Activated CD8-positive, alpha-beta T cell treated with anti-CD3 and anti-CD28 coated beads for 36 hours (primary cell): ENCODE results near the gene ZFP57. TPM values are rescaled to one million over a fixed set of nuclear protein-coding genes. Genes with fewer than 3 reads are reported as not detected.

Experiments used
- ATAC-seq: fragments of 200-7000 bp; cut with Tn5 transposase; one replicate; pipeline ENCODE4 v1.10.0; 2021; ENCODE audit warnings: mild to moderate bottlenecking, moderate library complexity
- CTCF ChIA-PET: fragments of 350-600 bp; sonication (Branson Sonifier 250); formaldehyde crosslinking; loops from one replicate; lab custom pipeline; 2021; ENCODE audit warnings: antibody characterized with exemption; lab: Charles Lee
- POLR2A ChIA-PET: fragments of 350-600 bp; sonication (Branson Sonifier 250); formaldehyde crosslinking; loops from one replicate; lab custom pipeline; 2021; ENCODE audit warnings: antibody characterized with exemption; lab: Charles Lee
- DNase-seq: peaks from one replicate; pipeline ENCODE4 v3.0.0-alpha.2; 2020
- H3K27ac Mint-ChIP-seq: one replicate; pipeline ENCODE4 v1.8.0; 2021; ENCODE audit warnings: mild to moderate bottlenecking, mixed read lengths
- H3K27me3 Mint-ChIP-seq: one replicate; pipeline ENCODE4 v1.8.0; 2021; ENCODE audit warnings: mixed read lengths
- H3K36me3 Mint-ChIP-seq: one replicate; pipeline ENCODE4 v1.8.0; 2021; ENCODE audit warnings: low read depth, mixed read lengths
- H3K4me1 Mint-ChIP-seq: one replicate; pipeline ENCODE4 v1.8.0; 2021; ENCODE audit warnings: low read depth, mixed read lengths
- H3K4me3 Mint-ChIP-seq: one replicate; pipeline ENCODE4 v1.8.0; 2021; ENCODE audit warnings: mild to moderate bottlenecking, moderate library complexity, mixed read lengths
- H3K9me3 Mint-ChIP-seq: one replicate; pipeline ENCODE4 v1.8.0; 2021; ENCODE audit warnings: mixed read lengths
- intact Hi-C: fragments of 100-400 bp; cut with micrococcal nuclease; formaldehyde crosslinking; loops from one replicate; pipeline ENCODE4 v1.10.0; 2022
- total RNA-seq, 2 experiments: library from RNA; stranded (reverse); gene quantifications; one replicate each; pipeline ENCODE4 v1.2.3, GENCODE V29; 2021
- TF ChIP-seq, protein P1 (sequence below): fragments of 200-600 bp; IDR thresholded peaks from one replicate; pipeline ENCODE4 v1.8.0; 2022; ENCODE audit warnings: antibody characterized with exemption, mild to moderate bottlenecking

Gene ZFP57
- total RNA-seq, 2 experiments from 2014 or later = not detected

DNA sequence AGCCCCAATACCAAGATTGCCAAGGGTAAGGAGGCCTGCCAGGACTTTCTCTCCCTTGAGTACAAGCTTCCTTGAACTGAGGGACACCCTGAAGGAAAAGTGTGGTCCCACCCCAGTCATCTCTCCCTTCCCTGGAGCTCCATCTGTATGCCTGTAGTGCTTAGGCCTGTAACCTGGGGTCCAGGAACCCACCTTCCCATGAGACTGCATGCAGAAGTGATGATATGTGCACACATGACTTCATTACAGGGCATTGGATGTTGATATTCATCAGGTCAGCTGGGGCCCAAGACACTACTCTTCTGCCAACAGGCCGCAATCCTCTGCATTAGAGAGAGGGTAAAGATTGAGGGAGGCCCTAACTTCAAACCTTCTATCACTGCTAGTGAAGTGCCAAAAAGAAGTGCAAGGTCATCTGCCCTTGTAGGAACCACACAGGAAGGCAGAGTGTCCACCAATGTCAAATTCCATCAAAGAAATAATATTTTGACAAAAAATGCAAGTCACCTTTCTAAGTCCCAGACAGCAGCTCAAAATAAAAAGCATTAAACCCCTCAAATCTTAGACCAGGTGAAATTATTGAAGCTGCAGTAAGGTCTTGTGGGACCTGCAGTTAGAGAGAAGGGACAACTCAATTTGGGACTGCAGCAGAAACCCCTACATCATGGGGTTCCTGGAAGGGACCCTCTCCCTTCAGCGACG, 47.4 kb upstream of the ZFP57 start:
- POLR2A ChIA-PET = interaction anchor here (0.8 to 3.7 kb wide), 4 partner anchors 11 to 24 kb away, joined by 3 to 15 read pairs (median 7); no protein-coding TSS in a partner anchor
- peaks cover 67% of the 10 kb centered on the region for H3K4me1 Mint-ChIP-seq

DNA sequence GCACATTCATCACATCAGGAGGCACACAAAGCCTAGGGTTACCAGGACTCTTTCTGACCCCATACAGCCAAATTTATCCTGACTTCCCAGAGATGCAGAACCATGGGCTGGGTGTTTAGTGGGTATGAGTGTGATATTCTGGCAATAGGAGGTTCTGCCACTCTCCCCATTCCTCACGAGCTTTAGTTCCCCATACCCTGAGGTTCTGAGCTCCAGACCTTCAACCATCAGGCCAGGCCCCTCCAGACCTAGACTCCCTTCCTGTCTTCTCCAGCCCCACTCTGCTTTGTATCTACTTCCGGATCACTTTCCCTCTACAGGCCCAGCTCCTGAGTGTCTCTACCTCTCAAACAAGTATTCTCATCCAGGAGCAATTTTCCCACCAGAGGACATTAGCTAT, 46.7 kb upstream of the ZFP57 start:
- Mint-ChIP-seq H3K36me3 (peaks cover 48% of the 10 kb centered on the region), H3K9me3 (no peaks in the 10 kb centered on the region), H3K4me3 (no peak overlapping the region), H3K27ac (peak overlapping the region; percentile 67), H3K4me1 (peaks cover 67% of the 10 kb centered on the region), H3K27me3 (no peaks in the 10 kb centered on the region)
- no peak for ATAC-seq
- no peak for DNase-seq
- TF ChIP-seq, protein P1, sequence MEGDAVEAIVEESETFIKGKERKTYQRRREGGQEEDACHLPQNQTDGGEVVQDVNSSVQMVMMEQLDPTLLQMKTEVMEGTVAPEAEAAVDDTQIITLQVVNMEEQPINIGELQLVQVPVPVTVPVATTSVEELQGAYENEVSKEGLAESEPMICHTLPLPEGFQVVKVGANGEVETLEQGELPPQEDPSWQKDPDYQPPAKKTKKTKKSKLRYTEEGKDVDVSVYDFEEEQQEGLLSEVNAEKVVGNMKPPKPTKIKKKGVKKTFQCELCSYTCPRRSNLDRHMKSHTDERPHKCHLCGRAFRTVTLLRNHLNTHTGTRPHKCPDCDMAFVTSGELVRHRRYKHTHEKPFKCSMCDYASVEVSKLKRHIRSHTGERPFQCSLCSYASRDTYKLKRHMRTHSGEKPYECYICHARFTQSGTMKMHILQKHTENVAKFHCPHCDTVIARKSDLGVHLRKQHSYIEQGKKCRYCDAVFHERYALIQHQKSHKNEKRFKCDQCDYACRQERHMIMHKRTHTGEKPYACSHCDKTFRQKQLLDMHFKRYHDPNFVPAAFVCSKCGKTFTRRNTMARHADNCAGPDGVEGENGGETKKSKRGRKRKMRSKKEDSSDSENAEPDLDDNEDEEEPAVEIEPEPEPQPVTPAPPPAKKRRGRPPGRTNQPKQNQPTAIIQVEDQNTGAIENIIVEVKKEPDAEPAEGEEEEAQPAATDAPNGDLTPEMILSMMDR = no peak
- intact Hi-C loops = no loop called here
- CTCF ChIA-PET = interaction anchor here (0.8 to 3.8 kb wide), 12 partner anchors 9 to 298 kb away, joined by 3 to 29 read pairs (median 6); no protein-coding TSS in a partner anchor
- POLR2A ChIA-PET = interaction anchor here (0.8 to 3.7 kb wide), 5 partner anchors 8 to 24 kb away, joined by 3 to 15 read pairs (median 4); no protein-coding TSS in a partner anchor

More for the DNA sequence above, 47.4 kb upstream of the ZFP57 start:
- intact Hi-C loops = no loop called here
- CTCF ChIA-PET = interaction anchor here (0.8 to 3.8 kb wide), 8 partner anchors 9 to 107 kb away, joined by 4 to 29 read pairs (median 6); no protein-coding TSS in a partner anchor
- DNase-seq (no peak), ATAC-seq (no peak)
- Mint-ChIP-seq H3K27ac (peak overlapping the region; percentile 67), H3K9me3 (no peaks in the 10 kb centered on the region), H3K27me3 (no peaks in the 10 kb centered on the region), H3K4me3 (no peak overlapping the region), H3K36me3 (peaks cover 48% of the 10 kb centered on the region)
- TF ChIP-seq, protein P1 = no peak

DNA sequence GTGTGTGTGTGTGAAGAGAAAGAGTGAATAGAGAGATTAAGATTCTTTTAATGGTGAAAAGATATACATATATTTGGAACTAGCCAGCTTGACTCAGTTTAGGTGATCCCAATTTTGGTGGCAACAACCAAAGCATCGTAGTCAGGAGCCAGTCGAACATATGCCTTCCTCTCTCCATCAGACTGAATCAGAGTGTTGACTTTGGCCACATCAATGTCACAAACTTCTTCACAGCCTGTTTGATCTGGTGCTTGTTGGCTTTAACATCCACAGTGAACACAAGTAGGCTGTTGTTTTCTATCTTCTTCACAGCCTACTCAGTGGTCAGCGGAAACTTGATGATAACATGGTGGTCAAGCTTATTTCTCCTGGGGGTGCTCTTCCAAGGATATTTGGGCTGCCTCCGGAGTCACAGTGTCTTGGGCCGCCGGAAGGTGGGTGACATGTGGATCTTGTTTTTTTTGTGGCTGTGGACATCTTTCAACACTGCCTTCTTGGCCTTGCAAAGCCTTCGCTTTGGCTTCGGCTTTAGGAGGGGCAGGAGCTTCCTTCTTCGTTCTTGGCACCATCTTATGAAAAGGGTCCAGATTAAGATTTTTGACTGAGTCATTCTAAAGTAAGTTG, 45.7 kb upstream of the ZFP57 start:
- Mint-ChIP-seq H3K36me3 (peaks cover 48% of the 10 kb centered on the region), H3K27me3 (no peaks in the 10 kb centered on the region), H3K9me3 (no peaks in the 10 kb centered on the region), H3K27ac (peak overlapping the region; percentile 39), H3K4me1 (peaks cover 73% of the 10 kb centered on the region), H3K4me3 (peak overlapping the region; percentile 93)
- TF ChIP-seq, protein P1 = no peak
- no peak for DNase-seq
- ChIA-PET POLR2A (interaction anchor here (1.2 to 3.7 kb wide), 4 partner anchors 9 to 25 kb away, joined by 4 to 15 read pairs (median 8); no protein-coding TSS in a partner anchor), CTCF (interaction anchor here (1.0 to 3.8 kb wide), 13 partner anchors 10 to 299 kb away, joined by 3 to 29 read pairs (median 6); no protein-coding TSS in a partner anchor)
- no peak for ATAC-seq
- intact Hi-C loops = no loop called here

DNA sequence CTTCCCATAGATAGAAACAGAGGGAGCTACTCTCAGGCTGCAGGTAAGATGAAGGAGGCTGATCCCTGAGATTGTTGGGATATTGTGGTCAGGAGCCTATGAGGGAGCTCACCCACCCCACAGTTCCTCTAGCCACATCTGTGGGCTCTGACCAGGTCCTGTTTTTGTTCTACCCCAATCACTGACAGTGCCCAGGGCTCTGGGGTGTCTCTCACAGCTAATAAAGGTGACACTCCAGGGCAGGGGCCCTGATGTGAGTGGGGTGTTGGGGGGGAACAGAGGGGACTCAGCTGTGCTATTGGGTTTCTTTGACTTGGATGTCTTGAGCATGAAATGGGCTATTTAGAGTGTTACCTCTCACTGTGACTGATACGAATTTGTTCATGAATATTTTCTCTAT, 45.0 kb upstream of the ZFP57 start:
- no peak for DNase-seq
- POLR2A ChIA-PET = interaction anchor here (1.0 to 3.7 kb wide), 5 partner anchors 8 to 26 kb away, joined by 3 to 15 read pairs (median 6); no protein-coding TSS in a partner anchor

More for the DNA sequence above, 45.0 kb upstream of the ZFP57 start:
- CTCF ChIA-PET = interaction anchor here (0.9 to 3.8 kb wide), 8 partner anchors 10 to 108 kb away, joined by 3 to 29 read pairs (median 6); no protein-coding TSS in a partner anchor
- H3K27ac Mint-ChIP-seq = peak overlapping the region; percentile 80
- TF ChIP-seq, protein P1 = no peak
- peaks cover 73% of the 10 kb centered on the region for H3K4me1 Mint-ChIP-seq
- ATAC-seq = no peak
- peak overlapping the region; percentile 93 for H3K4me3 Mint-ChIP-seq
- no peaks in the 10 kb centered on the region for H3K9me3 Mint-ChIP-seq
- no peaks in the 10 kb centered on the region for H3K27me3 Mint-ChIP-seq
- intact Hi-C loops = no loop called here
- peaks cover 48% of the 10 kb centered on the region for H3K36me3 Mint-ChIP-seq
